ENCODE results near the gene RHO.
"Not testable (repeated sequence)": the region's sequence is repeated elsewhere in the genome, so short reads cannot be mapped to it uniquely, and the experiment has no call there.

RHO gene

DNA sequence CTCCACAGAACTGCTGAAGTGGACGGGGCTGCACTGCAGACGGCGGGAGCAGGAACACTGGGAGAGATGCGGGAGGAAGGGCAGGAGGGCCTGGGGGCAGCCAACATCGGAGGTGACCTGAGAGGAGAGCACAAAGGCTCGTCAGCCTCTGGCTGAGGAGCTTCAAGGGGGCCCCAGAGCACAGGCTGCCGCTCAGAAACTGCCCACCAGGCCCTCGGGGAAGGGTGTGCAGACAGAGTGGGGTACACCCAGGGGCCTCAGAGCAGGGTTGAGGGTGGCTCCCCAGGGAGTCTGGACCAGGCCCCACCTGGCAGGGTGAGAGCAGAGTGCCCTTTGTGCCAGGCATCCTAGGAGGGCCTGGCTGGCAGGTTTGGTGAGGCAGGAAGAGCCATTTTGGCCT is 14.7 kb upstream of the RHO start:
- TF ChIP-seq, protein P1, sequence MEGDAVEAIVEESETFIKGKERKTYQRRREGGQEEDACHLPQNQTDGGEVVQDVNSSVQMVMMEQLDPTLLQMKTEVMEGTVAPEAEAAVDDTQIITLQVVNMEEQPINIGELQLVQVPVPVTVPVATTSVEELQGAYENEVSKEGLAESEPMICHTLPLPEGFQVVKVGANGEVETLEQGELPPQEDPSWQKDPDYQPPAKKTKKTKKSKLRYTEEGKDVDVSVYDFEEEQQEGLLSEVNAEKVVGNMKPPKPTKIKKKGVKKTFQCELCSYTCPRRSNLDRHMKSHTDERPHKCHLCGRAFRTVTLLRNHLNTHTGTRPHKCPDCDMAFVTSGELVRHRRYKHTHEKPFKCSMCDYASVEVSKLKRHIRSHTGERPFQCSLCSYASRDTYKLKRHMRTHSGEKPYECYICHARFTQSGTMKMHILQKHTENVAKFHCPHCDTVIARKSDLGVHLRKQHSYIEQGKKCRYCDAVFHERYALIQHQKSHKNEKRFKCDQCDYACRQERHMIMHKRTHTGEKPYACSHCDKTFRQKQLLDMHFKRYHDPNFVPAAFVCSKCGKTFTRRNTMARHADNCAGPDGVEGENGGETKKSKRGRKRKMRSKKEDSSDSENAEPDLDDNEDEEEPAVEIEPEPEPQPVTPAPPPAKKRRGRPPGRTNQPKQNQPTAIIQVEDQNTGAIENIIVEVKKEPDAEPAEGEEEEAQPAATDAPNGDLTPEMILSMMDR (IDR thresholded peaks at IDR 0.05; ENCODE audit: control insufficient read depth, extremely low read depth, insufficient read depth) = no peak
- no peak overlapping the region for H3K4me3 ChIP-seq (ENCODE audit: low read depth, low read length)
- no peak for DNase-seq (ENCODE audit: low read depth)

DNA sequence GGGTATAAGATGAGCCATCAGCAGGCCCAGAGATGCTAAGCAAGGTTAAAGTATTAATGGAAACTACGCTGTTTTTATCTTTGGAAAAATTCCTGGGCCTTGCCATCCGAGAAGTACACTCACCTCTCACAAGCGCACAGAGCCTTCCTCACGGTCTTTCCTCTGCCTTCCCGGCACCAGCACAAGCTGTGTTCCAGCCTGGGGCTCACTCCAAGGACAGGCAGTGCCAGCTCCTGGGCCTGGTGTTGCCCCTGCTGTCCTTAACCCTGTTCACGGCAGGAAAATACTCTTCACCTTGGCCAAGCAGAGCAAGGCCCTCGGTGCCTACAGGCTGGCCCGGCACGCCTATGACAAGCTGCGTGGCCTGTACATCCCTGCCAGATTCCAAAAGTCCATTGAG is 14.3 kb upstream of the RHO start:
- TF ChIP-seq, protein P1 (IDR thresholded peaks at IDR 0.05; ENCODE audit: control insufficient read depth, extremely low read depth, insufficient read depth) = no peak
- DNase-seq (ENCODE audit: low read depth) = no peak
- H3K4me3 ChIP-seq (ENCODE audit: low read depth, low read length) = no peak overlapping the region

DNA sequence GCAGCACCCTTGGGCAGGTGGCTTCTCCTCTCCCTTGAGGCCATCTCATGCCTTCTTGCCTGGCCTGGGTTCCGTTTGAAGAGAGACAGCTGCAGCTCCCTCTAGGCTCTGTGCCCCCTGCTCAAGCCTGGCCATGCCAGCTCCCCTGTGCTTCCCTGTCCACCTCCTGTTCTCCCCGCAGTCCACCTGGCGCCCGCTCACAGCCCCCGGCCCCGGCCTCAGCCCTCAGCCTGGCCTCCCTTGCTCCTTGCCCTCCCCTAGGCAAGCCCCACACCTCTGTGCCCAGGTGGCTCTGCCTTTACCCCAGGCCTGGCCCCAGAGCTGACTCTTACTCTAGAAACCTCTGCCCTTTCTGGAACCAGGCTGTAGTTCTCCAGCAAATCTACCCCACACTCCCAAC is 13.9 kb upstream of the RHO start:
- no peak overlapping the region for H3K4me3 ChIP-seq (ENCODE audit: low read depth, low read length)
- no peak for DNase-seq (ENCODE audit: low read depth)
- TF ChIP-seq, protein P1 (IDR thresholded peaks at IDR 0.05; ENCODE audit: control insufficient read depth, extremely low read depth, insufficient read depth) = no peak

DNA sequence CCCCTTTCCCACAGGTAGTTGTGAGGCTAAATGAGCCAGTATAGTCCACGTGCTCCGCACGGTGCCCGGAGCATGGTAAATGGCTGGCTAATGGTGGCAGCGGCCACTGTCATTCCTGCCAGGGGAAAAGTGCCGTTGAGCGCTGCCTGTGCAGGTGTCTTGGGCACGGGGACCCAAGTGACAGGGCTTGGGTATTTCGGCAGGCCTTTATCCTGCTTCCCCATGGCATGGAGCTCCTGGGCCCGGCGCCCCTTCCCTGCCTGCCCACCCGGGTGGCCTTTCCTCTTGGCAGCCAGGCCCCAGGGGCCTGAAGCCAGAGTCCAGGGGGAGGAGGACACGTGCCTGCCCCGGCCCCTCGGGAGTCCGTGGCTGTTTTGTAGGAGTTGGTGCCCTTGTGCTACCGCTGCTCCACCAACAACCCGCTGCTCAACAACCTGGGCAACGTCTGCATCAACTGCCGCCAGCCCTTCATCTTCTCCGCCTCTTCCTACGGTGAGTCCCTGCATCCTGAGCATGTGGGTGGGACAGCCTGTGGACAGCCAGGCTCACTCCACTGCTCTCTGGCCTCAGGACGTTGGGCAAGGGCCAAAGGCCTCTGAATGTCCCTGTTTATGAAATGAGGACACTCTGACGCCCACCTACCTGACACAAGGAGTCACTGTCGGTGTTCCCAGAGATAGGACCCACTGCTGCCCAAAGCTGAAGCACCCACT is 13.2 kb upstream of the RHO start:
- H3K4me3 ChIP-seq (ENCODE audit: low read depth, low read length); DNase-seq (ENCODE audit: low read depth): not testable (repeated sequence)

DNA sequence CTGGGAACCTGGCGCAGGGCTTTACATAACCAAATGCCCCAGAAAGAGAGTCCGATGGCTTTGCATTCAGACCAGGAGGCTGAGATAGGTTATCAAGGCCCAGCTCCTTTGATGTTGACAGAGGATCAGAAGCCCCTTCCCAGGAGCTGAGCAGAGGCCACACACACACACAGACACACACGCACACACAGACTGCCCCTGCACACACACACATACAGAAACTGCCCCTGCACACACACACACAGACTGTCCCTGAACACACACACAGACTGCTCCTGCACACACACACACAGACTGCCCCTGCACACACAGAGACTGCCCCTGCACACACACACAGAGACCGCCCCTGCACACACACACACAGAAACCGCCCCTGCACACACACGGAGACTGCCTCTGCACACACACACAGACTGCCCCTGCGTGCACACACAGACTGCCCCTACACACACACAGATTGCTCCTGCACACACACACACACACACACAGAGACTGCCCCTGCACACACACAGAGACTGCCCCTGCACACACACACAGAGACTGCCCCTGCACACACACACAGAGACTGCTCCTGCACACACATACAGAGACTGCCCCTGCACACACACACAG is 12.5 kb upstream of the RHO start:
- H3K4me3 ChIP-seq (ENCODE audit: low read depth, low read length); DNase-seq (ENCODE audit: low read depth): not testable (repeated sequence)

DNA sequence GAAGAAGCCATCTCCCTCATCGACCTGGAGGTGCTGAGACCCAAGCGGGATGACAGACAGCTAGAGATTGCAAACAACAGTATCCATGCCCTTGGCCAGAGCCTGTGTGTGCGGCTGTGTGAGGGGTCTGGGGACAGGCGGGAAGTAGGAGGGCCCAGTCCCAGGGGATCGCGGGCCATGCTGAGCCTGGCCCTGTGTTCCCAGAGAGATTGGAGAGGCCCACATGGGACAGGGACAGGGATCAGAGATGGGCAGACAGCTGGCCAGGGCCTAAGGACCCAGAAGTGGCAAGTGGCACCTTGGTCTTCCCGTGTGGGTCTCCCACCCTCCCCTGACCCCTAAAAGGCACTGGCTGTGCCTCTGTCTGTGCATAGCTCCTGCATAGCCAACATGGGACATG is 10.9 kb upstream of the RHO start:
- TF ChIP-seq, protein P1 (IDR thresholded peaks at IDR 0.05; ENCODE audit: control insufficient read depth, extremely low read depth, insufficient read depth) = no peak
- no peak for DNase-seq (ENCODE audit: low read depth)
- H3K4me3 ChIP-seq (ENCODE audit: low read depth, low read length) = no peak overlapping the region

DNA sequence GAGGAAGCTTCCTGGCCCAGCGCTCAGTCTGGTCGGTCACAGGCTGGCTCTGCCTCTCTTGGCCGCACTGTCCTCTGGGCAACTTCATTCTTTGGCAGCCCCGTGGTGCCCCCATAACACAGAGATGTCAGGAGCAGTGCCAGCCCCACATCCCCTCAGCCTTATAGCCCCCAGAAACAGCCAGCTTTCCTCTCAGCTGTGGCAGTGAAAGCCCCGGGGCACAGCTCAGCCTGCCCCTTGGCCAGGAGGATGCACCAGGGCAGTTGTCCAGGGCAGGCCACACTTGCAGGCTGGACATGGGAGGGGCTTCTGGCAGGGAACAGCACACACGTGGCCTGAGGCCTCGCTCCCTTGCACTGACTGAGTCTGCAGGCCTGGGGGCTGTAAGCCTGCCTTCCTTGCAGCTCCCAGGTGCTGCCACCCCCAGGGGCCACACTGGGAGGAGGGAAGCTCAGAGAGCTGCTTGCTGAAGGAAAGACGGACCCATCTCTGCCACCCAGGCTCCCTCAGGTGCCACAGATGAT is 10.3 kb upstream of the RHO start:
- H3K4me3 ChIP-seq (ENCODE audit: low read depth, low read length) = no peak overlapping the region
- DNase-seq (ENCODE audit: low read depth) = no peak
- TF ChIP-seq, protein P1 (IDR thresholded peaks at IDR 0.05; ENCODE audit: control insufficient read depth, extremely low read depth, insufficient read depth) = no peak

DNA sequence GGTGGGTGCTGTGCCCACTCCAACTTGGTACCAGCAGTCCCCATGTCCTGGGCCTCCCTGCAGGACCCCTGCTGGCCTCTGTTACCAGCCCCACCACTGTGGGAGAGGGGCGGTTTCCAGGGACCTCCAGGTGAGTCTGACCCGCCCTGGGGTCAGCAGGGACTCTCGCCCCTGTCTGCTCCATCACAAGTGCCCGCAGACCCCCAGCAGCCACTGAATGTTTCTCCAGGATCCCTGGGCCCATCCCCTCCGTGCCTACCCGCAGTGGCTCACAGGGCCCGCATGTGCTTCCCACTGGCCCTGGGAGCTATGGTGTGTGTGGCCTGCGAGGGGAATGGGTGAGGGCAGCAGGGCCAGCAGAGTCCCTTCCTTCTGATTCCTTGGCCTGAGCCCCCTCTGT is 9.9 kb upstream of the RHO start:
- DNase-seq (ENCODE audit: low read depth) = no peak

More for the DNA sequence above, 9.9 kb upstream of the RHO start:
- TF ChIP-seq, protein P1 (IDR thresholded peaks at IDR 0.05; ENCODE audit: control insufficient read depth, extremely low read depth, insufficient read depth) = no peak
- no peak overlapping the region for H3K4me3 ChIP-seq (ENCODE audit: low read depth, low read length)

All from LNCaP clone FGC (cell line).